Smooth muscle cell (in vitro differentiated cells): ENCODE data around the gene NEFH. TPM values are rescaled to one million over a fixed set of nuclear protein-coding genes. Genes with fewer than 3 reads are reported as not detected.

Source experiments
- DNase-seq: peaks from one replicate; lab custom pipeline; 2025; ENCODE audit not compliant: unreplicated experiment; lab: John Stamatoyannopoulos, UW
- H2AFZ ChIP-seq: fragments of 200-600 bp; sonication (generic); 2 replicates; pipeline ENCODE4 v1.6.0; 2016; ENCODE audit warnings: antibody characterized with exemption, low read depth, mild to moderate bottlenecking
- H3F3A ChIP-seq: fragments of 200-600 bp; sonication (generic); 2 replicates; pipeline ENCODE4 v1.6.0; 2017; ENCODE audit warnings: antibody characterized with exemption, low read depth
- H3K27ac ChIP-seq: fragments of 200-600 bp; sonication (generic); 2 replicates; pipeline ENCODE4 v1.5.1; 2016; ENCODE audit warnings: low read depth, mild to moderate bottlenecking
- H3K27me3 ChIP-seq: fragments of 200-600 bp; sonication (generic); 2 replicates; pipeline ENCODE4 v1.6.1; 2016; ENCODE audit warnings: low read depth, mild to moderate bottlenecking
- H3K36me3 ChIP-seq: fragments of 200-600 bp; sonication (generic); 2 replicates; pipeline ENCODE4 v1.5.1; 2016; ENCODE audit warnings: low read depth
- H3K4me1 ChIP-seq: fragments of 200-600 bp; sonication (generic); 2 replicates; pipeline ENCODE4 v1.5.1; 2016; ENCODE audit warnings: low read depth
- H3K4me2 ChIP-seq: fragments of 200-600 bp; sonication (generic); 2 replicates; pipeline ENCODE4 v1.6.0; 2016; ENCODE audit warnings: mild to moderate bottlenecking
- H3K4me3 ChIP-seq: fragments of 200-600 bp; sonication (generic); 2 replicates; pipeline ENCODE4 v1.5.1; 2016; ENCODE audit warnings: mild to moderate bottlenecking
- H3K79me2 ChIP-seq: fragments of 200-600 bp; sonication (generic); 2 replicates; pipeline ENCODE4 v1.6.0; 2016; ENCODE audit warnings: low read depth, mild to moderate bottlenecking
- H3K9ac ChIP-seq: fragments of 200-600 bp; sonication (generic); 2 replicates; pipeline ENCODE4 v1.6.0; 2016; ENCODE audit warnings: low read depth
- H3K9me3 ChIP-seq: fragments of 200-600 bp; sonication (generic); replicated peaks from 2 replicates; pipeline ENCODE4 v1.5.1; 2016; ENCODE audit warnings: low read depth
- H4K20me1 ChIP-seq: fragments of 200-600 bp; sonication (generic); 2 replicates; pipeline ENCODE4 v1.6.0; 2016; ENCODE audit warnings: low read depth
- WGBS: methylation state at CpG from one replicate; pipeline ENCODE4 v1.1.7; 2016; ENCODE audit warnings: low lambda C conversion rate; 5-methylcytosine and 5-hydroxymethylcytosine counted together
- polyA plus RNA-seq: library from polyadenylated mRNA; unstranded; fragments of >200 nt; fragmentation: Nextera tagmentation; extraction: Ambion mirVana; gene quantifications from 2 replicates; pipeline ENCODE4 v1.2.1, GENCODE V29; 2016
- total RNA-seq: library from RNA; depleted of rRNA; stranded (reverse); fragments of >200 nt; gene quantifications from 2 replicates; pipeline ENCODE4 v1.2.3, GENCODE V29; 2014
- TF ChIP-seq, protein P1 (sequence below): fragments of 200-600 bp; sonication (generic); IDR thresholded peaks from 2 replicates; pipeline ENCODE4 v1.5.1; 2017; ENCODE audit warnings: borderline replicate concordance, mild to moderate bottlenecking, antibody characterized with exemption; ENCODE audit not compliant: insufficient read depth, poor library complexity, severe bottlenecking

NEFH gene
- total and polyA plus RNA-seq, 2 experiments from 2014 or later = 1.1 TPM; not detected in 1

- H3K36me3 ChIP-seq = peaks cover 17% of the 10 kb centered on the region
- H3K27ac ChIP-seq = no peak overlapping the region
- H3K27me3 ChIP-seq = no peaks in the 10 kb centered on the region
- no peaks in the 10 kb centered on the region for H3F3A ChIP-seq
- no peak overlapping the region for H3K9ac ChIP-seq
- DNase-seq = no peak
- no peak overlapping the region for H2AFZ ChIP-seq
- WGBS = 98% methylated on average over 7 of the region's 7 CpGs
- H3K9me3 ChIP-seq = no peaks in the 10 kb centered on the region
- no peak overlapping the region for H3K4me3 ChIP-seq
- no peaks in the 10 kb centered on the region for H4K20me1 ChIP-seq
- no peaks in the 10 kb centered on the region for H3K79me2 ChIP-seq
- no peaks in the 10 kb centered on the region for H3K4me1 ChIP-seq
- TF ChIP-seq, protein P1, sequence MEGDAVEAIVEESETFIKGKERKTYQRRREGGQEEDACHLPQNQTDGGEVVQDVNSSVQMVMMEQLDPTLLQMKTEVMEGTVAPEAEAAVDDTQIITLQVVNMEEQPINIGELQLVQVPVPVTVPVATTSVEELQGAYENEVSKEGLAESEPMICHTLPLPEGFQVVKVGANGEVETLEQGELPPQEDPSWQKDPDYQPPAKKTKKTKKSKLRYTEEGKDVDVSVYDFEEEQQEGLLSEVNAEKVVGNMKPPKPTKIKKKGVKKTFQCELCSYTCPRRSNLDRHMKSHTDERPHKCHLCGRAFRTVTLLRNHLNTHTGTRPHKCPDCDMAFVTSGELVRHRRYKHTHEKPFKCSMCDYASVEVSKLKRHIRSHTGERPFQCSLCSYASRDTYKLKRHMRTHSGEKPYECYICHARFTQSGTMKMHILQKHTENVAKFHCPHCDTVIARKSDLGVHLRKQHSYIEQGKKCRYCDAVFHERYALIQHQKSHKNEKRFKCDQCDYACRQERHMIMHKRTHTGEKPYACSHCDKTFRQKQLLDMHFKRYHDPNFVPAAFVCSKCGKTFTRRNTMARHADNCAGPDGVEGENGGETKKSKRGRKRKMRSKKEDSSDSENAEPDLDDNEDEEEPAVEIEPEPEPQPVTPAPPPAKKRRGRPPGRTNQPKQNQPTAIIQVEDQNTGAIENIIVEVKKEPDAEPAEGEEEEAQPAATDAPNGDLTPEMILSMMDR = no peak
- no peak overlapping the region for H3K4me2 ChIP-seq
Measured at GRCh38 chr22:29528144-29528543, 48.1 kb downstream of the NEFH start.

DNA sequence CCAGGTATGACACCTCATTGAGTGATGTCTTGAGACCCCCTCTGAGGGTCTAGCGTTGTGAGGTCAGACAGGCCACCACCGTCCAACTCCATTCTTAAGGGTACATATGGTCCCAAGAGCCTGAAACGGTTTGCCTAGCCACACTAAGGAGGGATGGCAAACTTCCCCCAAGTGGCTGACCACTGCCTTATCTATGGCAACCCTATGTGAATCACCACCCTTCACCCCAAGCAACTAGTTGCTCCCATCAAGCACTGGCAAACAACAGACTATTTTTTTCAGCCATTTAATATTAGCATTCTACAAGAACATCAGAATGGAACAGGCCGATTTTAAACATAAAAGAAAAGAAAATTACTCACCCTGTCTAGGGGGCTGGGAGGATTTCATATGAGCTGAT lies 50.7 kb downstream of the NEFH start:
- 94% methylated on average over 4 of the region's 4 CpGs for WGBS
- H3F3A ChIP-seq = no peaks in the 10 kb centered on the region
- TF ChIP-seq, protein P1 = no peak
- peaks cover 18% of the 10 kb centered on the region for H3K36me3 ChIP-seq
- H3K4me2 ChIP-seq = no peak overlapping the region
- no peaks in the 10 kb centered on the region for H3K4me1 ChIP-seq
- no peak overlapping the region for H3K4me3 ChIP-seq
- H3K27ac ChIP-seq = no peak overlapping the region
- H3K79me2 ChIP-seq = no peaks in the 10 kb centered on the region
- H4K20me1 ChIP-seq = no peaks in the 10 kb centered on the region
- no peak for DNase-seq
- no peak overlapping the region for H2AFZ ChIP-seq
- no peaks in the 10 kb centered on the region for H3K27me3 ChIP-seq
- H3K9ac ChIP-seq = no peak overlapping the region
- no peaks in the 10 kb centered on the region for H3K9me3 ChIP-seq

DNA sequence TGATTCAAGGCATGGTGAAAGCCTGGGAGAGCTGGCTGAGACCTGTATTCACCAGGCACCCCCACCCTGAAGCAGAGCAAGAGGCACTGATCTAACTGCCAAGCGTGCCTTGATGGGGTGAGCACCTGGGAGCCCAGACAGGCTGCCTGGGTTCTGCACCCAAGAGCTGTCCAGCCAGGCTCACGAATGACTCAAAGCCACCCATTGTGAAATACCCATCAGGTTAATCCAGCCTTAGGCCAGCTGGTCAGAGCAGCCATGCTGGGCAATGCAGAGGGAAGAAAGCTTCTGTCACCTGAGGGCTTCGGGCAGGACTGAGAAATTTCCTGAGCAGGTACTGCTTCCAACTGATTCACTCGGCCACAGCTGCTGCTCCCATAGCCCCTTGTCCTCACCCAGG lies 51.4 kb downstream of the NEFH start:
- Histone ChIP-seq H4K20me1 (no peaks in the 10 kb centered on the region), H3K27me3 (no peaks in the 10 kb centered on the region), H3K4me1 (no peaks in the 10 kb centered on the region), H3K9ac (no peak overlapping the region), H3K79me2 (no peaks in the 10 kb centered on the region), H3K4me2 (no peak overlapping the region), H3K9me3 (no peaks in the 10 kb centered on the region), H3K36me3 (peaks cover 24% of the 10 kb centered on the region), H2AFZ (no peak overlapping the region), H3K27ac (no peak overlapping the region), H3F3A (no peaks in the 10 kb centered on the region), H3K4me3 (no peak overlapping the region)
- TF ChIP-seq, protein P1 = no peak
- DNase-seq = no peak
- WGBS = 90% methylated on average over 4 of the region's 4 CpGs

- H3K4me3 ChIP-seq = no peak overlapping the region
- no peaks in the 10 kb centered on the region for H3K4me1 ChIP-seq
- WGBS = 97% methylated on average over 3 of the region's 3 CpGs
- no peaks in the 10 kb centered on the region for H3K27me3 ChIP-seq
- TF ChIP-seq, protein P1 = no peak
- H3K4me2 ChIP-seq = no peak overlapping the region
- no peaks in the 10 kb centered on the region for H4K20me1 ChIP-seq
- H3F3A ChIP-seq = no peaks in the 10 kb centered on the region
- H3K9ac ChIP-seq = no peak overlapping the region
- H3K36me3 ChIP-seq = peaks cover 32% of the 10 kb centered on the region
- H2AFZ ChIP-seq = no peak overlapping the region
- H3K27ac ChIP-seq = no peak overlapping the region
- H3K9me3 ChIP-seq = no peaks in the 10 kb centered on the region
- no peak for DNase-seq
- no peaks in the 10 kb centered on the region for H3K79me2 ChIP-seq
Measured at GRCh38 chr22:29536411-29536810, 56.4 kb downstream of the NEFH start.
